GM12878 (cell line): ENCODE data around the gene PIEZO2.

ENCODE experiments used
- MAX ChIP-seq: IDR thresholded peaks from 2 replicates; pipeline ENCODE4 v1.6.1; 2012; ENCODE audit warnings: low read depth, low read length, improper control_type of control experiment
- NRF1 ChIP-seq: conservative IDR thresholded peaks from 2 replicates; pipeline ENCODE4 v1.6.1; 2011; ENCODE audit warnings: mild to moderate bottlenecking, low read depth, low read length, improper control_type of control experiment
- SRF ChIP-seq, 2 experiments: IDR thresholded peaks; 2 replicates each; pipeline ENCODE4 v1.6.1; 2011; ENCODE audit warnings: low read depth in 2 of 2, low read length in 2 of 2, mild to moderate bottlenecking in 1 of 2, moderate library complexity in 1 of 2

GRCh38 chr18:11176481-11176881, 27.1 kb upstream of the PIEZO2 start:
- no peak for TF ChIP-seq SRF (IDR thresholded peaks at IDR 0.05; ENCODE audit: low read depth in 2 of 2, low read length in 2 of 2)
- TF ChIP-seq MAX, result no peak
- TF ChIP-seq NRF1, result no peak
